Right hindlimb (tissue), 1 donor: Measurements from ENCODE around the gene PRAMEF14.
"Not testable (repeated sequence)": the region's sequence is repeated elsewhere in the genome, so short reads cannot be mapped to it uniquely, and the experiment has no call there.

Source experiments
- DNase-seq: peaks from one replicate; pipeline ENCODE4 v3.0.0-alpha.2; 2018

Gene PRAMEF14, protein sequence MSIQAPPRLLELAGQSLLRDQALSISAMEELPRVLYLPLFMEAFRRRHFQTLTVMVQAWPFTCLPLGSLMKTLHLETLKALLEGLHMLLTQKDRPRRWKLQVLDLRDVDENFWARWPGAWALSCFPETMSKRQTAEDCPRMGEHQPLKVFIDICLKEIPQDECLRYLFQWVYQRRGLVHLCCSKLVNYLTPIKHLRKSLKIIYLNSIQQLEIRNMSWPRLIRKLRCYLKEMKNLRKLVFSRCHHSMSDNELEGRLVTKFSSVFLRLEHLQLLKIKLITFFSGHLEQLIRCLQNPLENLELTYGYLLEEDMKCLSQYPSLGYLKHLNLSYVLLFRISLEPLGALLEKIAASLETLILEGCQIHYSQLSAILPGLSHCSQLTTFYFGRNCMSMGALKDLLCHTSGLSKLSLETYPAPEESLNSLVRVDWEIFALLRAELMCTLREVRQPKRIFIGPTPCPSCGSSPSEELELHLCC

DNA sequence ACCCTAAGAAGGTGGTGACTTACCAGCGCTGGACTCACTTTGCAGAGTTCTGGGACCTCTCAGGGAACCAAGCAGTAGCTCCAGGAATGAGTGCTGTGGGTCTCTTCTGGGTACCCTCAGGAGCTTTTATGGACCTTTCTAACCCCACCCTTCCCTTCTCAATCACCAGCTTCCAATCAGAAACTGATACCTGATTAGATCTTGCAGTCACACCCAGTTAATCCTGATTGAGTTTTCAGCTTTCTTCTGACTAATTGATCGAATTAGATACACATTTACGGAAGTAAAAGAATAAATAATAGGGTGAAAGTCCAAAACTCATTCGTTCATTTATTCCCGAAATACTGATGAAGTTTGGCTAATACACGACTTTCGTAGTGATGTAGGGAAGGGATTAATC lies at the start of gene PRAMEF14:
Gene PRAMEF14 (minus strand): TSS at position 101 of the 400 bp plus-strand sequence. CDS start 1,820 bp downstream, outside the sequence.
- not testable (repeated sequence) for DNase-seq

DNA sequence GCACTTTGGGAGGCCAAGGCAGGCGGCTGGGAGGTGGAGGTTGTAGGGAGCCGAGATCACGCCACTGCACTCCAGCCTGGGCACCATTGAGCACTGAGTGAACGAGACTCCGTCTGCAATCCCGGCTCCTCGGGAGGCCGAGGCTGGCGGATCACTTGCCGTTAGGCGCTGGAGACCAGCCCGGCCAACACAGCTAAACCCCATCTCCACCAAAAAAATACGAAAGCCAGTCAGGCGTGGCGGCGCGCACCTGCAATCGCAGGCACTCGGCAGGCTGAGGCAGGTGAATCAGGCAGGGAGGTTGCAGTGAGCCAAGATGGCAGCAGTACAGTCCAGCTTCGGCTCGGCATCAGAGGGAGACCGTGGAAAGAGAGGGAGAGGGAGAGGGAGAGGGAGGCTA lies 48.4 kb upstream of the PRAMEF14 start:
- DNase-seq, result not testable (repeated sequence)

DNA sequence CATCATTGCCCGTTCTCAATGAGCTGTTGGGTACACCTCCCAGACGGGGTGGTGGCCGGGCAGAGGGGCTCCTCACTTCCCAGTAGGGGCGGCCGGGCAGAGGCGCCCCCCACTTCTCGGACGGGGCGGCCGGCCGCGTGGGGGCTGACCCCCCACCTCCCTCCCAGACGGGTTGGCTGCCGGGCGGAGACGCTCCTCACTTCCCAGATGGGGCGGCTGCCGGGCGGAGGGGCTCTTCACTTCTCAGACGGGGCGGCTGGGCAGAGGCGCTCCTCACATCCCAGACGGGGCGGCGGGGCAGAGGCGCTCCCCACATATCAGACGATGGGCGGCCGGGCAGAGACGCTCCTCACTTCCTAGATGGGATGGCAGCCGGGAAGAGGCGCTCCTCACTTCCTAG lies 47.8 kb upstream of the PRAMEF14 start:
- not testable (repeated sequence) for DNase-seq

DNA sequence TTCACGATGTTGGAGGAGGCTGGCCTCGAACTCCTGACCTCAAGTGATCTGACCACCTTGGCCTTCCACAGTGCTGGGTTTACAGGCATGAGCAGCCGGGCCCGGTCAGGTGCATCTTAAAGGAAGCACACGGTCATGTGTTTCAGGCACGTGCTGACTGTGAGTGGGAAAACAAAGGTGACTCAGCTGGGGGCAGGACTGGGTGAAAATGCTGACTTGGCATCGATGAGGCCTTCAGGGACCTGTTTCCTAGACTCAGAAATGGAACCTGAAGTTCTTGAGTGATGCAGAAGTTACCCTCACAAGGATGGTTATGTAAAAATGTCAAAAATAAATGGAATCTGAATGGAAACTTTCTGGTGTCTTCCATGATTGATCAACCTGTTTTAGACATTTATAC lies 46.1 kb upstream of the PRAMEF14 start:
- DNase-seq, result not testable (repeated sequence)

DNA sequence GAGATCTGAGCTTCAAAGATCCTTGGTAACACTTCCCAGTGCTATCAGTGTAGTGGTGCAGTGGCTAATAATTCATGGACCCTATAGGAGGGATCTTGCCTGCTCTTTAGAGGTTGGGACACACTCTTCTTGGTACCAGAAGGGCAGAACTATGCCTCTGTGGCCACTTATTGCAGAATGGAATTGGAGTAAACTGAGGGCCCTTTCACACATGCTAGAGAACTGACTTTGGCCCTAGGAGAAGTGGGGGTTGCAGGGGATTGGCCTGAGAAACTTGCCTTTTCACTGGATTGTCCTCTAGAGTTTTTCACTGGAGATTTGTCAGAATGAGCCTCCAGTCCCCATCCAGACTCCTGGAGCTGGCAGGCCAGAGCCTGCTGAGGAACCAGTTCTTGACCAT lies 42.4 kb upstream of the PRAMEF14 start, which contains the start of gene PRAMEF17:
Gene PRAMEF17 (plus strand): TSS at position 301 of the 400 bp plus-strand sequence. CDS start 26 bp downstream, at position 327.
- not testable (repeated sequence) for DNase-seq

DNA sequence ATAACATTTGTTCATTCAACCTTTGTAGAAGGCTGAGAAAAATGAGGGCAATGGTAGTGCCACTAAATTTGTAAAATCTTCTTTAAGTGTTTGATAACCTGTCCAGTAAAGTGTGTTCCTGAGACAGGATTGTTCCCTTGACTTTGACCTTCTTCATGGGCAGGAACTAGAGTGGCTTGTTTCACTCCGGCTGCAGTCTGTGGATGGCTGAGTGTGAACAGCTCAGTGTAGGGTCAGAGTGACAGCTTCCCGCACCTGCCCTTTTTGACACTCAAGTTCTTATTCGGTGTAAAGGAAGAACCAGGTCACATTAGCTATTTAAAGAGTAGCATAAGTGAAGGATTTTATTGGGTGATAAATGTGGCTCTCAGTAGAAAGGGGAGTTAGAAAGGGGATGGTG lies 33.4 kb upstream of the PRAMEF14 start:
- not testable (repeated sequence) for DNase-seq

DNA sequence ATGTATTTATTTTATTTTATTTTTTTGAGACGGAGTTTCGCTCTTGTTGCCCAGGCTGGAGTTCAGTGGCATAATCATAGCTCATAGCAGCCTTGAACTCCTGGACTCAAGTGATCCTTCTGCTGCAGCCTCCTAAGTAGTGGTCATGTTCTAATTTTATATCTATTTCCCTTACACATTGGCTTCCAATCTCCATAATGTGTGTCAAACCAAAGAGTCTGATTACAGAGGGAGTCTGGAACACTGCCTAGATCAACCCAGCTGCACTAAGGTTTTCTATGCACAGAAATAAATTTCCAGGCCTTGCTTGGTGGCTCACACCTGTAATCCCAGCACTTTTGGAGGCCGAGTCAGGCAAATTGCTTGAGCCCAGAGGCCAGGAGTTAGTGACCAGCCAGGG lies 32.0 kb upstream of the PRAMEF14 start:
- DNase-seq, result not testable (repeated sequence)

DNA sequence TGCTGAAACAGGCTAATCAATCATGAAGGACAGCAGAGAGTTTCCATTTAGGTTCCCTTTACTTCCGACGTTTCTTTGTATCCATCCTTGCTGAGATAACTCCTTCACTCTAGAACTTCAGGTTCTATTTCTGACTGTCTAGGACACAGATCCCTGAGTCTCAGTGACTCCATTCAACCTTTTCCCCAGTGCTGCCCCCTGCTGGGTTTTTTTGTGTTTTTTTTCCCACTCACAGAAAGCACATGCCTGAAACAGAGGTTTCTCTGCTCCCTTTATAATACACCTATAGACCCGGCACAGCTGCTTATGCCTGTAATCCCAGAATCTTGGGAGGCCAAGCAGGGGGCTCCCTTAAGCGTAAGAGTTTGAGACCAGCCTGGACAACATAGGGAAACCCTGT lies 21.6 kb upstream of the PRAMEF14 start:
- DNase-seq, result peak; percentile 23

DNA sequence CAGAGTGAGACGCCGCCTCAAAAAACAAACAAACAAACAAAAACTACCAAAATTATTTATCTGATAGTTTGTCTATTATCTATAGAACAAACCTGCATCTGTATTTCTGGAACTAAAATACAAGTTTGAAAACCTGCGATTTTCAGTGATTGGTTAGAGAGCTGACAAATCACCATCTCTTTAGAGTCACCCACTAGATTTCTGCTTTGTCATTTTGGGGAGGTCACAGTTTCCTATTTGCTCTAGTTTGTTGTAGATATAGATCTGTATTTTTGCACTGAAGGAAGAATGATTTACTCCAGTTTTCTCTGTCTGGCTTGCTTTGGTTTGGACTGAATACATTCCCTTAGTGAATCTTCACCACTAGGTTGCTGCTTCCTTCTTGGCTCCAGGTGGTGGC lies 19.6 kb upstream of the PRAMEF14 start:
- not testable (repeated sequence) for DNase-seq

DNA sequence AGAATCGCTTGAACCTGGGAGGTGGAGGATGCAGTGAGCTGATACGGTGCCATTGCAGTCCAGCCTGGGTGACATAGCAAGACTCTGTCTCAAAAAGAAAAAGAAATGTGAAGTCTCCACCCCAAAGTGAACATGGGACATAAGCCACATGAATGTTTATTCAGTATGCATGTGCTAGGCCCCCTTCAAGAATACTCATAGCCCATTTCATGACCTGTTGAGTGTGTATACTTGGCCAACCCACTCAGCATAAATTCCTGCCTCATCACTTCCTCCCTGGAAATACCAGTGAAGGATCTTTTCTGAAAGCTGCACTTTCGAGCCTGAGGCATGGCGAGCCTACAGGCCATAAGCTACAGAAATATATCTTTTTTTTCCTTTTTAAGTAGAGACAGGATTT lies 18.0 kb upstream of the PRAMEF14 start:
- DNase-seq, result not testable (repeated sequence)

DNA sequence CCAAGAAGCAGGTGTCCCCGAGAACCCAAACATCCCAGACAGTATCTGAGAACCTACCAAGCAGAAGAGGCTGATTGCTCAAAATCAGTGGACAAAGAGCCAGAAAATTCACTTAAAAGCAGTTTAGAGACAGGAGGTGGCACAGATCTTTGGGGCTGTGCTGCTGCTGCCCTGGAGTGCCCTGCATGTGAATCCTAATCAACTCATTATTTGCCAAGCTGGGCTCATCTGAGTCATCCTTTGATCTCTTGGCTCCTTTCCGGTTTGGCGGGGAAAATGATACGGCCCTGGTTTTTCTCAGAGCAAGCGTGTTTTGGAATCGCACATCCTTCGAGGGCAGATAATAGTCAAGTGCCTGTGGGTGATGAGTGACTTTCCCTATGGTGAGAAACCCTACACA lies 15.4 kb upstream of the PRAMEF14 start:
- not testable (repeated sequence) for DNase-seq

DNA sequence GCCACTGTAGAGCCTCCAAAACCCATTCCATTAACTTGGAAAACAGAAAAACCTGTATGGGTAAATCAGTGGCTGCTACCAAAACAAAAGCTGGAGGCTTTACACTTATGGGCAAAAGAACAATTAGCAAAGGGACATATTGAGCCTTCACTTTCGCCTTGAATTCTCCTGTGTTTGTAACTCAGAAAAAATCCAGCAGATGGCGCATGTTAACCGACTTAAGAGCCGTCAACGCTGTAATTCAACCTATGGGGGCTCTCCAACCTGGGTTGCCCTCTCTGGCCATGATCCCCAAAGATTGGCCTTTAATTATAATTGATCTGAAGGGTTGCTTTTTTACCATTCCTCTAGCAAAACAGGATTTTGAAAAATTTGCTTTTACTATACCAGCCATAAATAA lies 9.8 kb upstream of the PRAMEF14 start:
- DNase-seq, result not testable (repeated sequence)

DNA sequence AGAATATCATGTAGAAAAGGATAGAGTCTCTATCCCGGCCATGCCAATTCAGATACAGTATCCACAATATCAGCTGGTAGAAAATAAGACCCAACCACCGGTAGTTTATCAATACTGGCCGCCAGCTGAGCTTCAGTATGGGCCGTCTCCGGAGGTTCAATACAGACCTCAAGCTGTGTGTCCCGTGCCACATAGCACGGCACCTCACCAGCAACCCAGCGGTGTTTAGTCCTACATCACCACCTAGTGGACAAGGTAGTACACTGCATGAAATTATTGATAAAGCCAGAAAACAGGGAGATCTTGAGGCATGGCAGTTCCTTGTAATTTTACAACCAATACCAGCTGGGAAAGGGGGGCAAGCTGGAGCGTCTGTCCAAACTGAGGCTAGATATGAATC lies 7.5 kb upstream of the PRAMEF14 start:
- not testable (repeated sequence) for DNase-seq

DNA sequence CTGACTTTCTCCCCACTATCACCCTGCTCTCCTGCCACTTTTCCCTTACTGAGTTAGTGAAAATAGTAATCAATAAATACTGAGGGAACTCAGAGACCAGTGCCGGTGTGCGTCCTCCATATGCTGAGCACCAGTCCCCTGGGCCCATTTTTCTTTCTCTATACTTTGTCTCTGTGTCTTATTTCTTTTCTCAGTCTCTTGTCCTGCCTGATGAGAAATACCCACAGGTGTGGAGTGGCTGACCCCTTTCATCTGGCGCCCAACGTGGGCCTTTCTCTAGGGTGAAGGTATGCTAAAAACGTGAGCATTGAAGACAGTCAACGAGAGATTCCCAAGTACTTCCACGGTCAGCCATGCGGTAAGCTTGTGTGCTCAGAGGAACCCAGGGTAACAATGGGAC lies 6.5 kb upstream of the PRAMEF14 start:
- not testable (repeated sequence) for DNase-seq

DNA sequence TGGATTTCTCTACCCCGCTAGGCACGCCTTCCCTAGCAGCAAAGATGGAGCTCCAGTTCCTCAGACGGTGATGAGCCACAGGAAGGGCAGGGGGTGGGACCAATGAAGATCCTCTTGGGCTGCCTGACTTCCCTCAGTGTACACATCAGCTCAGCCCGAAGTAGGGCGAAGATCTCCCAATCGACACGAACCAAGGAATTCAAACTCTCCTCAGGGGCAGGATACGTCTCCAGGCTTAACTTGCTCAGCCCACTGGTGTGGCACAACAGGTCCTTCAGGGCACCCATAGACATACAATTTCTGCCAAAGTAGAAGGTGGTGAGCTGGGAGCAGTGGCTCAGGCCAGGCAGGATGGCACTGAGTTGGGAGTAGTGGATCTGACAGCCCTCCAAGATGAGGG lies 4.4 kb downstream of the PRAMEF14 start:
- DNase-seq, result not testable (repeated sequence)

DNA sequence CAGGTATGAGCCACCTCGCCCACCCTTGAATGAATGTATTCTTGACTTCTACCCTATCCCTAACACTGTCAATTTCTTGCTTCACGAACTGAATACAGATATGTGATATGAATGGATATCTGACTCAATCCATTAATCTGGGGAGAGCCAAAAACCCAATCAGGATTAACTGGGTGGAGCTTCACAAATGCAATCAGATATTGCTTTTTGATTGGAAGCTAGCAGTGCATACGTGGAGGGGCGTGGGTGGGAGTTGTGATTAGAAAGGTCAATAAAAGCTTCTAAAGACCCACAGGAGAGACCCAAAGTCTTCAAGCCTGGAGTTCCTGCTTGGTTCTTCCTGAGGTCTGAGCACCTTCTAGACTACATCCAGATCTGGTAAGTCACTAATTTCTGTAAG lies 31.7 kb downstream of the PRAMEF14 start, which contains the start of gene PRAMEF15:
Gene PRAMEF15 (plus strand): TSS at position 301 of the 400 bp plus-strand sequence. CDS start 2,827 bp downstream, outside the sequence.
- not testable (repeated sequence) for DNase-seq

DNA sequence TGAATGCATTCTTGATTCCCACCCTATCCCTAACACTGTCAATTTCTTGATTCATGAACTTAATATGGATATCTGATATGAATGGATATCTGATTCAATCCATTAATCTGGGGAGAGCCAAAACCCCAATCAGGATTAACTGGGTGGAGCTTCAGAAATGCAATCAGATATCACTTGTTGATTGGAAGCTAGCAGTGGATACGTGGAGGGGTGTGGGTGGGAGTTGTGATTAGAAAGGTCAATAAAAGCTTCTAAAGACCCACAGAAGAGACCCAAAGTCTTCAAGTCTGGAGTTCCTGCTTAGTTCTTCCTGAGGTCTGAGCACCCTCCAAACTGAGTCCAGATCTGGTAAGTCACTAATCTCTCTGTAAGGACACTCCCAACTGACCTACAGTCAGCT lies 43.7 kb downstream of the PRAMEF14 start, which contains the start of gene PRAMEF33:
Gene PRAMEF33 (plus strand): TSS at position 301 of the 400 bp plus-strand sequence. CDS start 2,416 bp downstream, outside the sequence.
- not testable (repeated sequence) for DNase-seq

DNA sequence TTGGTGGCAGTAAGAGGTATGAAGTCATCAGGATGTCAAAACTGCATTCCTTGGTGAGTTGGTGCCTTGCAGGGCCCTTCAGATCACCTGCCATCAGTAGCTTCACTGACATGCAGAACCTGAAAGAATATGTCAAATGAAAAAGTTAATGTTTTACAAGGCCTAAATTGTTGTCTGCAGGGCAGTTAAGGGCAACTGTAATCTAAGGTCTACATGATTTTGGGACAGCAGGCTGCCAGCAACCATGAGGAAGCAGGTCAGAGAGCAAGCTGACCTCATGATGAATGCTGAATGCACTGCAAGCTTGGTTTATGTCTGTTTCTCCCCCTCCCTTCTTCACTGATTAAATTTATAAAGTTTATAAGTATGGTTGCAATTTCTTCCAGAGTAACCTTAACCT lies 44.7 kb downstream of the PRAMEF14 start:
- DNase-seq, result not testable (repeated sequence)

DNA sequence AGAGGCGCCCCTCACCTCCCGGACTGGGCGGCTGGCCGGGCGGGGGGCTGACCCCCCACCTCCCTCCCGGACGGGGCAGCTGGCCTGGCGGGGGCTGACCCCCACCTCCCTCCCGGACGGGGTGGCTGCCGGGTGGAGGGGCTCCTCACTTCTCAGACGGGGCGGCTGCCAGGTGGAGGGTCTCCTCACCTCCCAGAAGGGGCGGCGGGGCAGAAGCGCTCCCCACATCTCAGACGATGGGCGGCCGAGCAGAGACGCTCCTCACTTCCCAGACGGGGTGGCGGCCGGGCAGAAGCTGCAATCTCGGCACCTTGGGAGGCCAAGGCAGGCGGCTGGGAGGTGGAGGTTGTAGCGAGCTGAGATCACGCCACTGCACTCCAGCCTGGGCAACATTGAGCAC lies 48.2 kb downstream of the PRAMEF14 start:
- DNase-seq, result not testable (repeated sequence)

DNA sequence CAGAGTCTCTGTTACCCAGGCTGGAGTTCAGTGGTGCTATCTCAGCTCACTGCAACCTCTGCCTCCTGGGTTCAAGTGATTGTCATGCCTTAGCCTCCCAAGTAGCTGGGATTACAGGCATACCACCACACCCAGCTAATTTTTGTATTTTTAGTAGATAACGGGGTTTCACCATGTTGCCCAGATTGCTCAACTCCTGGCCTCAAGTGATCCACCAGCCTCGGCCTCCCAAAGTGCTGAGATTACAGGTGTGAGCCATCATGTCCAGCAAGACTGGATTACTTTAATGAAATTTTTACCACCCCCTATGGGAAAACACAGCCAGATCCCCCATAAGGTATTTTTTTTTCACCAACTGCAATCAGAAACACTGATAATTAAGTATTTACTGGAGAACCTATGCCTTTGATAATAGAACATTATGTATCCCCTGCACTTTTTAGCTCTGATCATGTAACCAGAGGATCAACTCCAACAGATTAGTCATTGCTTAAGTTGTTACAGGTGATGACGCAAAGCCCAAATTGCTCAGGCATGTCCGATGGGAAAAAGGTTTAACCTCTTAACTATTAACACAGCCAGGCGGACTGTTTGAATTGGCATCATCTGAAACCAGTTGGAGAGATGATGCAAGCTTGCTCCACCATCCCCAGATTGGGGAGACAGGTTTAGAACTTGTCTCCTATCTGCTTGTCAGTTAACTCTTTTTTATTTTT lies 49.6 kb downstream of the PRAMEF14 start:
- DNase-seq, result not testable (repeated sequence)
